Bronchial epithelial cell (primary cell): ENCODE measurements around the gene MLLT10. TPM values are rescaled to one million over a fixed set of nuclear protein-coding genes. Genes with fewer than 3 reads are reported as not detected.

Source experiments
- DNase-seq: peaks from one replicate; pipeline ENCODE4 v3.0.0-alpha.2; 2010; ENCODE audit warnings: low read depth
- FAIRE-seq: peaks from 2 replicates; lab custom pipeline; 2011; peaks lifted over from hg19 to GRCh38; lab: Jason Lieb, UNC
- H3K27me3 ChIP-seq: 2 replicates; pipeline ENCODE4 v1.5.1; 2011; ENCODE audit warnings: low read length; ENCODE audit not compliant: control insufficient read depth, insufficient read depth
- H3K36me3 ChIP-seq: 2 replicates; pipeline ENCODE4 v1.5.1; 2011; ENCODE audit warnings: low read length; ENCODE audit not compliant: control insufficient read depth, insufficient read depth
- H3K4me3 ChIP-seq: 2 replicates; pipeline ENCODE4 v1.5.1; 2011; ENCODE audit warnings: mild to moderate bottlenecking, low read depth, low read length, control low read depth
- CTCF ChIP-seq: IDR thresholded peaks from 2 replicates; pipeline ENCODE4 v1.5.1; 2011; ENCODE audit warnings: mild to moderate bottlenecking, moderate library complexity, low read length, control low read depth, inconsistent platforms; ENCODE audit not compliant: insufficient read depth, severe bottlenecking
- total RNA-seq: library from RNA; depleted of rRNA; stranded (reverse); fragments of >200 nt; gene quantifications from 2 replicates; pipeline ENCODE4 v1.2.1, GENCODE V29; 2014

Gene MLLT10
- total RNA-seq, 1 donor from 2014 or later: 40.8 TPM

GRCh38 chr10:21514129-21514817, 19.8 kb upstream of the MLLT10 start:
- no peak for TF ChIP-seq CTCF
- Histone ChIP-seq H3K4me3 (no peak overlapping the region), H3K36me3 (no peaks in the 10 kb centered on the region), H3K27me3 (no peaks in the 10 kb centered on the region)
- no peak for DNase-seq
- FAIRE-seq: no peak

GRCh38 chr10:21514818-21515351, 19.1 kb upstream of the MLLT10 start:
- no peak for TF ChIP-seq CTCF
- no peak for DNase-seq
- Histone ChIP-seq H3K4me3 (no peak overlapping the region), H3K27me3 (no peaks in the 10 kb centered on the region), H3K36me3 (no peaks in the 10 kb centered on the region)
- no peak for FAIRE-seq

- Histone ChIP-seq H3K4me3 (peak overlapping the region; percentile 39), H3K36me3 (no peaks in the 10 kb centered on the region), H3K27me3 (no peaks in the 10 kb centered on the region)
- no peak for DNase-seq
- TF ChIP-seq CTCF: no peak
- no peak for FAIRE-seq
Measured at GRCh38 chr10:21515361-21516241, 18.4 kb upstream of the MLLT10 start.

GRCh38 chr10:21516242-21517131, 17.5 kb upstream of the MLLT10 start:
- no peak for TF ChIP-seq CTCF
- Histone ChIP-seq H3K36me3 (no peaks in the 10 kb centered on the region), H3K4me3 (peak overlapping the region; percentile 39), H3K27me3 (no peaks in the 10 kb centered on the region)
- DNase-seq: no peak
- FAIRE-seq: no peak
